ENCODE measurements around the gene RASGRP4.

RASGRP4 gene

DNA sequence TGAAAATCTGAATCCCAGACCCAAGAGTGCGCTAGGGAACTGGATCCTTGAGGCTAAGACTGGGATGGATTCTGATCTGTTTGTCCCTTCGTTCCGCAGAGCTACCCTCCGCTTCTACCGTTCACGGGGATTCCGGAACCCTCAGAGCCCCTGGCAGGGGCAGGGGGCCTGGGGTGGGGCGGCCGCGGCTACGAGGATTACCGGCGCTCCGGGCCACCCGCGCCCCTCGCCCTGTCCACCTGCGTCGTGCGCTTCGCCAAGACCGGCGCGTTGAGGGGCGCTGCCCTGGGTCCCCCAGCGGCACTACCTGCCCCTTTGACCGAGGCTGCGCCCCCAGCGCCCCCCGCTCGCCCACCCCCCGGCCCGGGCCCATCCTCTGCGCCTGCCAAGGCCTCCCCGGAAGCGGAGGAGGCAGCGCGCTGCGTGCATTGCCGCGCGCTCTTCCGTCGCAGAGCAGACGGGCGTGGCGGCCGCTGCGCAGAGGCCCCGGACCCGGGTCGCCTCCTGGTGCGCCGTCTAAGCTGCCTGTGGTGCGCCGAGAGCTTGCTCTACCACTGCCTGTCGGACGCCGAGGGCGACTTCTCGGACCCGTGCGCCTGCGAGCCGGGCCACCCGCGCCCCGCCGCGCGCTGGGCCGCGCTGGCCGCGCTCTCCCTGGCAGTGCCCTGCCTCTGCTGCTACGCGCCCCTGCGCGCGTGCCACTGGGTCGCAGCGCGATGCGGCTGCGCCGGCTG lies 30.5 kb downstream of the RASGRP4 start:
- no peak for DNase-seq (ENCODE audit: low read depth in 2 of 2)
- TF ChIP-seq, protein P1, sequence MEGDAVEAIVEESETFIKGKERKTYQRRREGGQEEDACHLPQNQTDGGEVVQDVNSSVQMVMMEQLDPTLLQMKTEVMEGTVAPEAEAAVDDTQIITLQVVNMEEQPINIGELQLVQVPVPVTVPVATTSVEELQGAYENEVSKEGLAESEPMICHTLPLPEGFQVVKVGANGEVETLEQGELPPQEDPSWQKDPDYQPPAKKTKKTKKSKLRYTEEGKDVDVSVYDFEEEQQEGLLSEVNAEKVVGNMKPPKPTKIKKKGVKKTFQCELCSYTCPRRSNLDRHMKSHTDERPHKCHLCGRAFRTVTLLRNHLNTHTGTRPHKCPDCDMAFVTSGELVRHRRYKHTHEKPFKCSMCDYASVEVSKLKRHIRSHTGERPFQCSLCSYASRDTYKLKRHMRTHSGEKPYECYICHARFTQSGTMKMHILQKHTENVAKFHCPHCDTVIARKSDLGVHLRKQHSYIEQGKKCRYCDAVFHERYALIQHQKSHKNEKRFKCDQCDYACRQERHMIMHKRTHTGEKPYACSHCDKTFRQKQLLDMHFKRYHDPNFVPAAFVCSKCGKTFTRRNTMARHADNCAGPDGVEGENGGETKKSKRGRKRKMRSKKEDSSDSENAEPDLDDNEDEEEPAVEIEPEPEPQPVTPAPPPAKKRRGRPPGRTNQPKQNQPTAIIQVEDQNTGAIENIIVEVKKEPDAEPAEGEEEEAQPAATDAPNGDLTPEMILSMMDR (IDR thresholded peaks at IDR 0.05; ENCODE audit: low read depth, low read length): no peak
- H3K4me3 ChIP-seq (replicated peaks in 1 of 2; ENCODE audit: low read depth in 2 of 2, low read length in 2 of 2): no peak overlapping the region

DNA sequence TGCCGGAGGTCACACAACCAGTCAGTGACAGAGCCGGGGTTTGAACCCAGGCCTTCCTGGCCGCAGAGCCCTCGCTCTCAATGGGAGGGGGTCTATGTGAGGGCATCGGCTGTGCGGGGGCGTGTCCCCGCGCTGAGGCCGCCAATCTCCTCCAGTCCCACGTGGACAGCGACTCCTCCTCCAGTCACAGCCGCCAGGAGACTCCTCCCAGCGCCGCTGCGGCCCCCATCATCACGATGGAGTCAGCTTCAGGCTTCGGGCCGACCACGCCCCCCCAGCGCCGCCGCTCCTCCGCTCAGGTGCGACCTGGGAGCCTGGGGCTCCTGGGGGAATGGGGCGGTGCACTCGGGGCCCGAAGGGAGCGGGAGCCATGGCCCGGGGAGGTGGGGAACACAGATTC lies 31.5 kb downstream of the RASGRP4 start:
- H3K4me3 ChIP-seq (replicated peaks in 1 of 2; ENCODE audit: low read depth in 2 of 2, low read length in 2 of 2): no peak overlapping the region
- DNase-seq (ENCODE audit: low read depth in 2 of 2): no peak
- TF ChIP-seq, protein P1 (IDR thresholded peaks at IDR 0.05; ENCODE audit: low read depth, low read length): no peak

DNA sequence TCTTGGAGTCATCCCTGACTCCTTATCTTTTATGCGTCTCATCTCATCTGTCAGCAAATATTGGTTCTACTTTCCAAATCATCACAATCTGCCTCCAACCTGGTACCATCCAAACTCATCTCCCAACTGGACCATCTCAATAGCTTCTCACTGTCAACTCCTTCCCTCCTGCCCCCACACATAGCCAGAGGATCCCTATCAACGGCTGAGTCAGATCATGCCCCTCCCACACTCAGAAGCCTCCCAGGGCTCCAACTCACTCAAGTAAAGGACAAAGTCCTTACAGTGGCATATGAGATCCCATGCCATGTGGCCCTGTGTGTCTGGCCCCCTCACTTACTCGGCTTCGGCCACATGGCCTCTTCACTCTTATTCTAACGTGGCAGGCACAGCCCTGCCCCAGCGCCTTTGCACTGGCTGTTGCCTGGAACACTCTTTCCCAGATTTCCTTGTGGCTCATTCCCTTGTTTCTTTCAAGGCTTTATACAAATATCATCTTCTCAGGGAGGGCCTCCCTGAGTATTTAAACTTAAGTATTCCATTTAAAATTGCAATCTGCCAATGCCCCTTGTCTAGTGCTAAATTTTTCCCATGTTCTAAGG lies 33.2 kb downstream of the RASGRP4 start:
- DNase-seq (ENCODE audit: low read depth in 2 of 2): peak; percentile 34 to 53
- TF ChIP-seq, protein P1 (IDR thresholded peaks at IDR 0.05; ENCODE audit: low read depth, low read length): no peak
- no peak overlapping the region for H3K4me3 ChIP-seq (replicated peaks in 1 of 2; ENCODE audit: low read depth in 2 of 2, low read length in 2 of 2)

DNA sequence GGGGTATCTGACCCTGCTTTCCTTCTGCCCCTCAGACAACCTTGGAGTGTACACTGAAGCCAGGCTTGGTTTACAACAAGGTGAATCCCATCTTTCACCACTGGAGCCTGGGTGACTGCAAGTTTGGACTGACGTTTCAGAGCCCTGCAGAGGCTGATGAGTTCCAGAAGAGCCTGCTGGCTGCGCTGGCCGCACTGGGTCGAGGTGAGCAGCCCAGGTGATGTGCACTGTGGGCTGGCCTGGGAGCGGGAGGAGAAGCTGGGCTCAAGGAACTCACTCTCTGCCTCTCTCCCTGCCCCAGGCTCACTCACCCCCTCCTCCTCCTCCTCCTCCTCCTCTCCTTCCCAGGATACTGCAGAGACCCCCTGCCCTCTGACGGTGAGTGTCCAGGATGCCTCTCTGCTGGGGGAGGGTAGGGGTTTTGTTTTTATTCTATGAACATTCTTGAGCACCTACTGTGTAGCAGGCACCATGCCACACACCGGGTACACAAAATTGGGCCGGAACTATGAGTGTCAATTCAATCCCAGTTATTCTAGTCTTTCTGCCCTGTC lies 34.0 kb downstream of the RASGRP4 start:
- H3K4me3 ChIP-seq (replicated peaks in 1 of 2; ENCODE audit: low read depth in 2 of 2, low read length in 2 of 2): no peak overlapping the region
- DNase-seq (ENCODE audit: low read depth in 2 of 2): no peak
- TF ChIP-seq, protein P1 (IDR thresholded peaks at IDR 0.05; ENCODE audit: low read depth, low read length): no peak

DNA sequence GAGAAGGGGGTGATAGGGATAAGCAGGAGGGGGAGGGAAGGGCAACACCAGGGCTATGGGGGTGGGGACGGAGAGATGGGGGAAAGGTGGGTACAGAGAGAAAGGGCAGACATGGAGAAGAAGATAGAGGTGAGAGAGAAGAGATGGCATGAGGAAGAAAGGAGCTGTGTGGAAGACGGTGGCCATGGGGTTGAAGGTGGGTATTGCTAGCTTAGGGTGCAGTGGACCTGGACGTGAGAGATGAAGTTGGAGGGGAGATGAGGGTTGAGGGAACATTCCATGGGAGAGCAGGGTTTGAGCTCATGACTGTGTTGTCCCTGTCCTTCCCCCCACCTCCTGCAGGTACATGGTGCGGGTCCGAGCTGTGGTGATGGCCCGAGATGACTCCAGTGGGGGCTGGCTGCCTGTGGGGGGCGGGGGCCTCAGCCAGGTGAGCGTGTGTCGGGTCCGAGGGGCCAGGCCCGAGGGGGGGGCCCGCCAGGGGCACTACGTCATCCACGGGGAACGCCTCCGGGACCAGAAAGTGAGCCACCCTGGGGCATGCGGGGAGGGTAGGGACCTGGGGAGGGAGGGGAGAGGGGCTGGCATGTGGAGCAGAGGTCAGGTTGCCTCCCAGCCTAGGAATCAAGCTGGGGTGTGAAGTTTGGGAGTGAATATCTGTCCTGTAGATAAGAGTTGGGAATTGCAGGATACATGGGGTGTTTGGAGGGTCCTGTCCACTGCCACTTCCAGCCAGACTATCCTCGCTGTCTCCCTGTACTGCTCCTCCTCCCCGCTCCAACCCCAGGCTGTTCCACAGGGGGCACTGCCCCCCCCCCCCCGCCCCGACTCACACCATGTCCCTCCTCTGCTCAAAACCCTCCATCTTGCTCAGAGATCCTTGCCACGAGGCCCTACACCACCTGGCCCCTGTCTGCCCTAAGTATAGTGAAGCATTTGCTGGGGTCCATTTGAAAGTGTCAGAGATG lies 35.8 kb downstream of the RASGRP4 start:
- TF ChIP-seq, protein P1 (IDR thresholded peaks at IDR 0.05; ENCODE audit: low read depth, low read length): no peak
- DNase-seq (ENCODE audit: low read depth in 2 of 2): no peak
- peak overlapping the region in 1 of 2 donors; percentile 82 for H3K4me3 ChIP-seq (replicated peaks in 1 of 2; ENCODE audit: low read depth in 2 of 2, low read length in 2 of 2)

DNA sequence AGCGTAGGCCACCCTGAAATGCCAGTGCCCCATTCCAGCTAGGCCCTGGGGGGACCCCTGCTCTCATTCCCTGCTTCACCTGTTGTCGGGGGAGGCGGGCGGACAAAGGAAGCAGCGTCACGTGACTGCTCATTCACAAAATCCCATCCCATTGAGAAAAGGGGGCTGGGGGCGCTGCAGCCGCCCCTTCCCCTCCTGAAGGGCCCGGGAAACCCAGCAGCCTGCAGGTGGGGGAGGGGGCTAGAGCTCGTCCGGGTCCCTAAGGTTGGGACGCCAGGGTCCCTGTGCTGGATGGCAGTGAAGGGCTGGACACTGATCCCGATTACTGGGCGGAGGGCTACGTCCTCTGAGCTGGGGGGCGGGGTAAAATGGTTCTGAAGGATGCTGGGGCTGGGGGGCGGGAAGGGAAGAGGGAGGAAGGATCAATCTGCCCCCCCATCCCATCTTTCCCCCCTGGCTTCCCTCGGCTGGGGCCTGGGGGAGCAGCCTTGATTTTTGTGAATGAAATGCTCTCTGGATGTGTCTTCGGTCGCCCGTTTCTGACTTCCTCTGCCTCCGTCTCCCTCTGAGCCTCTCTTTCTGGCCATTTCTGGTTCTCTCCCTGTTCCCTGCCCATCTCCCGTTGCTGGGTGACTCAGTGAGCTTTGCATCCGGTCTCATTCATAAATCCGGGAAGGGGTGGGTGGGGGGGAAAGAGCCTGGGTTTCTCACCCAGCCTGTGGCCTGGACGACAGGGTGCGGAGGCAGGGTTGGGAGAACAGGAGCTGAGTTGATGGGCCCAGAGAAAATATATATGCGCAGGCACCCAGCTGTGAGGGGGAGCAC lies 36.7 kb downstream of the RASGRP4 start:
- TF ChIP-seq, protein P1 (IDR thresholded peaks at IDR 0.05; ENCODE audit: low read depth, low read length): no peak
- H3K4me3 ChIP-seq (replicated peaks in 1 of 2; ENCODE audit: low read depth in 2 of 2, low read length in 2 of 2): peak overlapping the region; percentile 73 to 82
- DNase-seq (ENCODE audit: low read depth in 2 of 2): peak; percentile 81 to 84

Measured in cardiac fibroblast (primary cell).